ENCODE results near the gene SEC61G.

DNA sequence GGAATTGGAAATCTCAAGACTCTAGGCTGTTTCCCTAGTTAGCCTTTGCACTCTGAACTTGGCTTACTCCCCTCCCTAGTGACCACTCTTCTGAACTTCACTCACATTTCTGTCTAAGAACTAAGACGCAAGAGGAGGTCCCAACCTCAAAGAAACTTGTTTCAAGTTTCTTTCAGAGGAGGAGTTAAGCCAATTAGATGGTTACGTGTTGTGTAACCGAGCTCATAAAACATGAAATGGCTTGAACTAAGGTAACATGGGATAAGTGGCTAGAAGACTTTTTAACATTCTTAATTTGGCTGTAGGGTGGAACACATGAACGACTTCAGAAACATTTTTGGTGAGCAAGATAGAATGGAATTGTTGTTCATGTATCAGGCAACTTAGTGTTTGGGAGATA is 39.5 kb upstream of the SEC61G start:
- TF ChIP-seq POLR2A (IDR thresholded peaks at IDR 0.05; ENCODE audit: low read length) (no peak), CEBPB (IDR thresholded peaks at IDR 0.05) (no peak), JUNB (IDR thresholded peaks at IDR 0.05) (no peak), RAD21 (conservative IDR thresholded peaks at IDR 0.05 in 1 of 2, IDR thresholded peaks at IDR 0.05 in 1 of 2) (no peak), CHD2 (IDR thresholded peaks at IDR 0.05; ENCODE audit: low read length, partially characterized antibody) (no peak), EP300 (IDR thresholded peaks at IDR 0.05) (no peak), CHD4 (IDR thresholded peaks at IDR 0.05; ENCODE audit: borderline replicate concordance) (no peak), HDAC2 (IDR thresholded peaks at IDR 0.05) (no peak), MAZ (IDR thresholded peaks at IDR 0.05; ENCODE audit: borderline replicate concordance, low read depth, low read length) (no peak), KDM1A (IDR thresholded peaks at IDR 0.05; ENCODE audit: low read depth) (no peak), NFE2L2 (conservative IDR thresholded peaks at IDR 0.05; ENCODE audit: low read length) (no peak)
- TF ChIP-seq, protein P1, sequence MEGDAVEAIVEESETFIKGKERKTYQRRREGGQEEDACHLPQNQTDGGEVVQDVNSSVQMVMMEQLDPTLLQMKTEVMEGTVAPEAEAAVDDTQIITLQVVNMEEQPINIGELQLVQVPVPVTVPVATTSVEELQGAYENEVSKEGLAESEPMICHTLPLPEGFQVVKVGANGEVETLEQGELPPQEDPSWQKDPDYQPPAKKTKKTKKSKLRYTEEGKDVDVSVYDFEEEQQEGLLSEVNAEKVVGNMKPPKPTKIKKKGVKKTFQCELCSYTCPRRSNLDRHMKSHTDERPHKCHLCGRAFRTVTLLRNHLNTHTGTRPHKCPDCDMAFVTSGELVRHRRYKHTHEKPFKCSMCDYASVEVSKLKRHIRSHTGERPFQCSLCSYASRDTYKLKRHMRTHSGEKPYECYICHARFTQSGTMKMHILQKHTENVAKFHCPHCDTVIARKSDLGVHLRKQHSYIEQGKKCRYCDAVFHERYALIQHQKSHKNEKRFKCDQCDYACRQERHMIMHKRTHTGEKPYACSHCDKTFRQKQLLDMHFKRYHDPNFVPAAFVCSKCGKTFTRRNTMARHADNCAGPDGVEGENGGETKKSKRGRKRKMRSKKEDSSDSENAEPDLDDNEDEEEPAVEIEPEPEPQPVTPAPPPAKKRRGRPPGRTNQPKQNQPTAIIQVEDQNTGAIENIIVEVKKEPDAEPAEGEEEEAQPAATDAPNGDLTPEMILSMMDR (IDR thresholded peaks at IDR 0.05), result no peak
- TF ChIP-seq, protein P2, sequence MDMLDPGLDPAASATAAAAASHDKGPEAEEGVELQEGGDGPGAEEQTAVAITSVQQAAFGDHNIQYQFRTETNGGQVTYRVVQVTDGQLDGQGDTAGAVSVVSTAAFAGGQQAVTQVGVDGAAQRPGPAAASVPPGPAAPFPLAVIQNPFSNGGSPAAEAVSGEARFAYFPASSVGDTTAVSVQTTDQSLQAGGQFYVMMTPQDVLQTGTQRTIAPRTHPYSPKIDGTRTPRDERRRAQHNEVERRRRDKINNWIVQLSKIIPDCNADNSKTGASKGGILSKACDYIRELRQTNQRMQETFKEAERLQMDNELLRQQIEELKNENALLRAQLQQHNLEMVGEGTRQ (IDR thresholded peaks at IDR 0.05), result no peak
- TF ChIP-seq, protein P3, sequence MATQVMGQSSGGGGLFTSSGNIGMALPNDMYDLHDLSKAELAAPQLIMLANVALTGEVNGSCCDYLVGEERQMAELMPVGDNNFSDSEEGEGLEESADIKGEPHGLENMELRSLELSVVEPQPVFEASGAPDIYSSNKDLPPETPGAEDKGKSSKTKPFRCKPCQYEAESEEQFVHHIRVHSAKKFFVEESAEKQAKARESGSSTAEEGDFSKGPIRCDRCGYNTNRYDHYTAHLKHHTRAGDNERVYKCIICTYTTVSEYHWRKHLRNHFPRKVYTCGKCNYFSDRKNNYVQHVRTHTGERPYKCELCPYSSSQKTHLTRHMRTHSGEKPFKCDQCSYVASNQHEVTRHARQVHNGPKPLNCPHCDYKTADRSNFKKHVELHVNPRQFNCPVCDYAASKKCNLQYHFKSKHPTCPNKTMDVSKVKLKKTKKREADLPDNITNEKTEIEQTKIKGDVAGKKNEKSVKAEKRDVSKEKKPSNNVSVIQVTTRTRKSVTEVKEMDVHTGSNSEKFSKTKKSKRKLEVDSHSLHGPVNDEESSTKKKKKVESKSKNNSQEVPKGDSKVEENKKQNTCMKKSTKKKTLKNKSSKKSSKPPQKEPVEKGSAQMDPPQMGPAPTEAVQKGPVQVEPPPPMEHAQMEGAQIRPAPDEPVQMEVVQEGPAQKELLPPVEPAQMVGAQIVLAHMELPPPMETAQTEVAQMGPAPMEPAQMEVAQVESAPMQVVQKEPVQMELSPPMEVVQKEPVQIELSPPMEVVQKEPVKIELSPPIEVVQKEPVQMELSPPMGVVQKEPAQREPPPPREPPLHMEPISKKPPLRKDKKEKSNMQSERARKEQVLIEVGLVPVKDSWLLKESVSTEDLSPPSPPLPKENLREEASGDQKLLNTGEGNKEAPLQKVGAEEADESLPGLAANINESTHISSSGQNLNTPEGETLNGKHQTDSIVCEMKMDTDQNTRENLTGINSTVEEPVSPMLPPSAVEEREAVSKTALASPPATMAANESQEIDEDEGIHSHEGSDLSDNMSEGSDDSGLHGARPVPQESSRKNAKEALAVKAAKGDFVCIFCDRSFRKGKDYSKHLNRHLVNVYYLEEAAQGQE (IDR thresholded peaks at IDR 0.05), result no peak
